NCI-H2171 treated with DMSO at 0.1 percent for 48 hours (cell line): ENCODE data around the gene SELPLG.
"Not testable (repeated sequence)": the region's sequence is repeated elsewhere in the genome, so short reads cannot be mapped to it uniquely, and the experiment has no call there.

Experiments used
- DNase-seq: peaks from one replicate; lab custom pipeline; 2025; lab: John Stamatoyannopoulos, UW

Gene SELPLG

GRCh38 chr12:108633534-108634248 lies at the start of gene SELPLG:
SELPLG (minus strand) TSS chr12:108633894; CDS start chr12:108624307, 9,587 bp downstream.
- no peak for DNase-seq

GRCh38 chr12:108681317-108681716 lies 47.6 kb upstream of the SELPLG start:
- no peak for DNase-seq

- DNase-seq = no peak
Measured at GRCh38 chr12:108679106-108679681, 45.5 kb upstream of the SELPLG start.

GRCh38 chr12:108678104-108678730 lies 44.5 kb upstream of the SELPLG start:
- no peak for DNase-seq

GRCh38 chr12:108677381-108677780 lies 43.7 kb upstream of the SELPLG start:
- no peak for DNase-seq

GRCh38 chr12:108676707-108677106 lies 43.0 kb upstream of the SELPLG start:
- no peak for DNase-seq

GRCh38 chr12:108675792-108676191 lies 42.1 kb upstream of the SELPLG start:
- no peak for DNase-seq

GRCh38 chr12:108672054-108672453 lies 38.4 kb upstream of the SELPLG start:
- DNase-seq = no peak

GRCh38 chr12:108671110-108671509 lies 37.4 kb upstream of the SELPLG start:
- DNase-seq = no peak

- no peak for DNase-seq
Measured at GRCh38 chr12:108670066-108670631, 36.5 kb upstream of the SELPLG start.

GRCh38 chr12:108668542-108668941 lies 34.8 kb upstream of the SELPLG start:
- no peak for DNase-seq

- no peak for DNase-seq
Measured at GRCh38 chr12:108668063-108668462, 34.4 kb upstream of the SELPLG start.

- no peak for DNase-seq
Measured at GRCh38 chr12:108667349-108667748, 33.7 kb upstream of the SELPLG start.

- peak; percentile 30 for DNase-seq
Measured at GRCh38 chr12:108666401-108666881, 32.7 kb upstream of the SELPLG start.

- DNase-seq = peak; percentile 35
Measured at GRCh38 chr12:108665608-108666202, 32.0 kb upstream of the SELPLG start.

- DNase-seq = peak; percentile 84
Measured at GRCh38 chr12:108664338-108665258, 30.9 kb upstream of the SELPLG start.

GRCh38 chr12:108663324-108664015 lies 29.8 kb upstream of the SELPLG start:
- no peak for DNase-seq

- DNase-seq = not testable (repeated sequence)
Measured at GRCh38 chr12:108658115-108658514, 24.4 kb upstream of the SELPLG start.

- no peak for DNase-seq
Measured at GRCh38 chr12:108657130-108657745, 23.5 kb upstream of the SELPLG start.

GRCh38 chr12:108656247-108656646 lies 22.6 kb upstream of the SELPLG start:
- DNase-seq = not testable (repeated sequence)
